Liver (tissue), 9 donors: Measurements from ENCODE around the gene OR52N2. TPM values are rescaled to one million over a fixed set of nuclear protein-coding genes. Genes with fewer than 3 reads are reported as not detected.

Source experiments
- DNase-seq: peaks from one replicate; pipeline ENCODE4 v3.0.0-alpha.2; 2017; ENCODE audit warnings: low spot score
- H3K27ac ChIP-seq, 2 donors: one replicate each; pipeline ENCODE4 v1.7.0; 2013; ENCODE audit warnings: inconsistent platforms in 2 of 2, low read length in 2 of 2, control low read depth in 1 of 2, low read depth in 1 of 2, mild to moderate bottlenecking in 1 of 2
- H3K27me3 ChIP-seq, 4 donors: one replicate each; pipeline versions ENCODE4 v1.6.1 to v1.7.0; 2013; ENCODE audit warnings: low read length in 3 of 4, inconsistent platforms in 1 of 4, mild to moderate bottlenecking in 1 of 4, moderate library complexity in 1 of 4; ENCODE audit not compliant: control insufficient read depth in 4 of 4, insufficient read depth in 4 of 4
- H3K36me3 ChIP-seq, 4 donors: one replicate each; pipeline versions ENCODE4 v1.6.1 to v1.7.0; 2013; ENCODE audit warnings: low read length in 3 of 4, mild to moderate bottlenecking in 3 of 4, low read depth in 1 of 4, moderate library complexity in 1 of 4; ENCODE audit not compliant: control insufficient read depth in 4 of 4, insufficient read depth in 3 of 4
- H3K4me1 ChIP-seq, 4 donors: one replicate each; pipeline versions ENCODE4 v1.6.1 to v1.7.0; 2013; ENCODE audit warnings: low read length in 3 of 4, mild to moderate bottlenecking in 3 of 4, moderate library complexity in 1 of 4; ENCODE audit not compliant: control insufficient read depth in 4 of 4, insufficient read depth in 4 of 4
- H3K4me3 ChIP-seq, 3 donors: one replicate each; pipeline versions ENCODE4 v1.6.1 to v1.7.0; 2013; ENCODE audit warnings: low read length in 3 of 3, control low read depth in 1 of 3, low read depth in 1 of 3, mild to moderate bottlenecking in 1 of 3
- H3K9ac ChIP-seq, 2 donors: one replicate each; pipeline ENCODE4 v1.7.0; 2013; ENCODE audit warnings: low read length in 2 of 2, mild to moderate bottlenecking in 2 of 2, moderate library complexity in 2 of 2, control low read depth in 1 of 2, low read depth in 1 of 2
- H3K9me3 ChIP-seq, 4 donors: one replicate each; pipeline versions ENCODE4 v1.6.1 to v1.7.0; 2013; ENCODE audit warnings: low read length in 3 of 4; ENCODE audit not compliant: control insufficient read depth in 4 of 4
- EGR1 ChIP-seq, 2 donors: IDR thresholded peaks; 2 replicates each; pipeline ENCODE4 v1.6.1; 2016 to 2018; ENCODE audit warnings: antibody characterized with exemption in 2 of 2, low read depth in 2 of 2
- FOXA1 ChIP-seq: IDR thresholded peaks from 2 replicates; pipeline ENCODE4 v1.6.1; 2016; ENCODE audit warnings: antibody characterized with exemption
- FOXA2 ChIP-seq: IDR thresholded peaks from 2 replicates; pipeline ENCODE4 v1.6.1; 2016; ENCODE audit warnings: antibody characterized with exemption
- GABPA ChIP-seq, 2 donors: IDR thresholded peaks in 1 of 2; conservative IDR thresholded peaks in 1 of 2; 2 replicates each; pipeline ENCODE4 v1.6.1; 2016; ENCODE audit warnings: antibody characterized with exemption in 2 of 2, mild to moderate bottlenecking in 1 of 2, moderate library complexity in 1 of 2
- HNF4G ChIP-seq: IDR thresholded peaks from 2 replicates; pipeline ENCODE4 v1.6.1; 2016; ENCODE audit warnings: antibody characterized with exemption
- JUND ChIP-seq, 2 donors: IDR thresholded peaks; 2 replicates each; pipeline ENCODE4 v1.6.1; 2016; ENCODE audit warnings: antibody characterized with exemption in 2 of 2
- NR2F2 ChIP-seq: IDR thresholded peaks from 2 replicates; pipeline ENCODE4 v1.6.1; 2016; ENCODE audit warnings: antibody characterized with exemption
- RXRA ChIP-seq, 2 donors: IDR thresholded peaks; 2 replicates each; pipeline ENCODE4 v1.6.1; 2017 to 2018; ENCODE audit warnings: antibody characterized with exemption in 2 of 2, mild to moderate bottlenecking in 1 of 2
- SP1 ChIP-seq: IDR thresholded peaks from 2 replicates; pipeline ENCODE4 v1.6.1; 2018; ENCODE audit warnings: antibody characterized with exemption, mild to moderate bottlenecking
- YY1 ChIP-seq: IDR thresholded peaks from 2 replicates; pipeline ENCODE4 v1.6.1; 2016; ENCODE audit warnings: antibody characterized with exemption, mild to moderate bottlenecking
- WGBS: extraction: QIAGEN DNeasy Blood & Tissue Kit; methylation state at CpG from one replicate; pipeline ENCODE4 v1.1.7; 2013; 5-methylcytosine and 5-hydroxymethylcytosine counted together
- polyA plus RNA-seq, 2 donors: library from polyadenylated mRNA; stranded (reverse) in 1 of 2; unstranded in 1 of 2; fragments of 200-250 nt in 1 of 2; fragments of >200 nt in 1 of 2; fragmentation: Nextera tagmentation in 1 of 2; extraction: Ambion mirVana in 1 of 2; gene quantifications; one replicate each; pipeline versions ENCODE4 v1.2.1 to v1.2.3, GENCODE V29; 2013 to 2015
- total RNA-seq, 2 donors: library from RNA; depleted of rRNA; stranded (reverse); fragments of >200 nt; gene quantifications; one replicate each; pipeline ENCODE4 v1.2.3, GENCODE V29; 2014
- TF ChIP-seq, protein P1 (sequence below): IDR thresholded peaks from 2 replicates; pipeline ENCODE4 v1.6.1; 2016; ENCODE audit warnings: antibody characterized with exemption
- TF ChIP-seq, protein P2 (sequence below): IDR thresholded peaks from 2 replicates; pipeline ENCODE4 v1.6.1; 2016; ENCODE audit warnings: antibody characterized with exemption
- TF ChIP-seq, protein P3 (sequence below): fragments of 150-350 bp; IDR thresholded peaks from 2 replicates; pipeline ENCODE4 v1.5.1; 2017; ENCODE audit warnings: improper control_type of control experiment, low read depth, low read length; ENCODE audit not compliant: missing input control
- TF ChIP-seq, protein P4 (sequence below): IDR thresholded peaks from 2 replicates; pipeline ENCODE4 v1.6.1; 2016; ENCODE audit warnings: antibody characterized with exemption, mild to moderate bottlenecking
- TF ChIP-seq, protein P5 (sequence below): IDR thresholded peaks from 2 replicates; pipeline ENCODE4 v1.6.1; 2016; ENCODE audit warnings: antibody characterized with exemption
- donor health status: healthy.
- donor health status: healthy.
- donor health status: healthy.
- donor health status: healthy.
- donor health status: healthy.

Gene OR52N2
- total and polyA plus RNA-seq, 4 donors, result not detected

DNA sequence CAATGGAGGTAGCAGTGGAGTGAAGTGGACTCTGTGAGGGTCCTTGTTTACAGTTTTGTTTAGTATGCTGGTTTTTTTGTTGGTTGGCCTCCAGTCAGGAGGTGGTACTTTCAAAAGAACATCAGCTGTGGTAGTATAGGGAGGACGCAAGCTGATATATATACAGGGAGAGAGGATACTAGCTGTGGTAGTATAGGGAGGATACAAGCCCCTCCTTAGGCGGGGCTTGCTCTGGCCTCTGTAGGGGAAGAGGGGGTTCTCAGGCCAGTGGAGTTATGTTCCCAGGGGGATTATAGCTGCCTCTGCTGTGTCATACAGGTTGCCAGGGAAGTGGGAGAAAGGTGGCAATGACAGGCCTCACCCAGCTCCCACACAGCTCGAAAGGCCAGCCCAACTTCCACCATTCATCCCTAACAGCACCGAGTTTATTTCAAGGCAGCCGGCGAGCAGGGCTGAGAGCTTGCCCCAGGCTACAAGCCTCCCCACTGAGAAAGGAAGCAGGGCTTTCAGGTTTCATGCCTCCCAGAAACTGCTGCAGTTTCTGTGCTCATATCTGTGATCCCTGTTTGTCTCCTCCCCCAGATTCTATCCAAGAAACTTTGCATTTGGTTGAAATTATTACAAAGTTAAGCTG, 22.6 kb downstream of the OR52N2 start:
- no peaks in the 10 kb centered on the region for H3K9me3 ChIP-seq
- H3K4me3 ChIP-seq, result no peak overlapping the region
- DNase-seq, result no peak
- TF ChIP-seq SP1 (no peak), RXRA (IDR thresholded peaks at IDR 0.05) (no peak), FOXA2 (no peak), YY1 (no peak), HNF4G (no peak), GABPA (IDR thresholded peaks at IDR 0.05 in 1 of 2, conservative IDR thresholded peaks at IDR 0.05 in 1 of 2) (no peak), JUND (IDR thresholded peaks at IDR 0.05) (no peak), NR2F2 (no peak), FOXA1 (no peak), EGR1 (IDR thresholded peaks at IDR 0.05; ENCODE audit: low read depth in 2 of 2) (no peak)
- TF ChIP-seq, protein P1, sequence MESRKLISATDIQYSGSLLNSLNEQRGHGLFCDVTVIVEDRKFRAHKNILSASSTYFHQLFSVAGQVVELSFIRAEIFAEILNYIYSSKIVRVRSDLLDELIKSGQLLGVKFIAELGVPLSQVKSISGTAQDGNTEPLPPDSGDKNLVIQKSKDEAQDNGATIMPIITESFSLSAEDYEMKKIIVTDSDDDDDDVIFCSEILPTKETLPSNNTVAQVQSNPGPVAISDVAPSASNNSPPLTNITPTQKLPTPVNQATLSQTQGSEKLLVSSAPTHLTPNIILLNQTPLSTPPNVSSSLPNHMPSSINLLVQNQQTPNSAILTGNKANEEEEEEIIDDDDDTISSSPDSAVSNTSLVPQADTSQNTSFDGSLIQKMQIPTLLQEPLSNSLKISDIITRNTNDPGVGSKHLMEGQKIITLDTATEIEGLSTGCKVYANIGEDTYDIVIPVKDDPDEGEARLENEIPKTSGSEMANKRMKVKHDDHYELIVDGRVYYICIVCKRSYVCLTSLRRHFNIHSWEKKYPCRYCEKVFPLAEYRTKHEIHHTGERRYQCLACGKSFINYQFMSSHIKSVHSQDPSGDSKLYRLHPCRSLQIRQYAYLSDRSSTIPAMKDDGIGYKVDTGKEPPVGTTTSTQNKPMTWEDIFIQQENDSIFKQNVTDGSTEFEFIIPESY, result no peak
- TF ChIP-seq, protein P2, sequence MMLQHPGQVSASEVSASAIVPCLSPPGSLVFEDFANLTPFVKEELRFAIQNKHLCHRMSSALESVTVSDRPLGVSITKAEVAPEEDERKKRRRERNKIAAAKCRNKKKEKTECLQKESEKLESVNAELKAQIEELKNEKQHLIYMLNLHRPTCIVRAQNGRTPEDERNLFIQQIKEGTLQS, result no peak
- TF ChIP-seq, protein P3, sequence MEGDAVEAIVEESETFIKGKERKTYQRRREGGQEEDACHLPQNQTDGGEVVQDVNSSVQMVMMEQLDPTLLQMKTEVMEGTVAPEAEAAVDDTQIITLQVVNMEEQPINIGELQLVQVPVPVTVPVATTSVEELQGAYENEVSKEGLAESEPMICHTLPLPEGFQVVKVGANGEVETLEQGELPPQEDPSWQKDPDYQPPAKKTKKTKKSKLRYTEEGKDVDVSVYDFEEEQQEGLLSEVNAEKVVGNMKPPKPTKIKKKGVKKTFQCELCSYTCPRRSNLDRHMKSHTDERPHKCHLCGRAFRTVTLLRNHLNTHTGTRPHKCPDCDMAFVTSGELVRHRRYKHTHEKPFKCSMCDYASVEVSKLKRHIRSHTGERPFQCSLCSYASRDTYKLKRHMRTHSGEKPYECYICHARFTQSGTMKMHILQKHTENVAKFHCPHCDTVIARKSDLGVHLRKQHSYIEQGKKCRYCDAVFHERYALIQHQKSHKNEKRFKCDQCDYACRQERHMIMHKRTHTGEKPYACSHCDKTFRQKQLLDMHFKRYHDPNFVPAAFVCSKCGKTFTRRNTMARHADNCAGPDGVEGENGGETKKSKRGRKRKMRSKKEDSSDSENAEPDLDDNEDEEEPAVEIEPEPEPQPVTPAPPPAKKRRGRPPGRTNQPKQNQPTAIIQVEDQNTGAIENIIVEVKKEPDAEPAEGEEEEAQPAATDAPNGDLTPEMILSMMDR, result no peak
- TF ChIP-seq, protein P4, sequence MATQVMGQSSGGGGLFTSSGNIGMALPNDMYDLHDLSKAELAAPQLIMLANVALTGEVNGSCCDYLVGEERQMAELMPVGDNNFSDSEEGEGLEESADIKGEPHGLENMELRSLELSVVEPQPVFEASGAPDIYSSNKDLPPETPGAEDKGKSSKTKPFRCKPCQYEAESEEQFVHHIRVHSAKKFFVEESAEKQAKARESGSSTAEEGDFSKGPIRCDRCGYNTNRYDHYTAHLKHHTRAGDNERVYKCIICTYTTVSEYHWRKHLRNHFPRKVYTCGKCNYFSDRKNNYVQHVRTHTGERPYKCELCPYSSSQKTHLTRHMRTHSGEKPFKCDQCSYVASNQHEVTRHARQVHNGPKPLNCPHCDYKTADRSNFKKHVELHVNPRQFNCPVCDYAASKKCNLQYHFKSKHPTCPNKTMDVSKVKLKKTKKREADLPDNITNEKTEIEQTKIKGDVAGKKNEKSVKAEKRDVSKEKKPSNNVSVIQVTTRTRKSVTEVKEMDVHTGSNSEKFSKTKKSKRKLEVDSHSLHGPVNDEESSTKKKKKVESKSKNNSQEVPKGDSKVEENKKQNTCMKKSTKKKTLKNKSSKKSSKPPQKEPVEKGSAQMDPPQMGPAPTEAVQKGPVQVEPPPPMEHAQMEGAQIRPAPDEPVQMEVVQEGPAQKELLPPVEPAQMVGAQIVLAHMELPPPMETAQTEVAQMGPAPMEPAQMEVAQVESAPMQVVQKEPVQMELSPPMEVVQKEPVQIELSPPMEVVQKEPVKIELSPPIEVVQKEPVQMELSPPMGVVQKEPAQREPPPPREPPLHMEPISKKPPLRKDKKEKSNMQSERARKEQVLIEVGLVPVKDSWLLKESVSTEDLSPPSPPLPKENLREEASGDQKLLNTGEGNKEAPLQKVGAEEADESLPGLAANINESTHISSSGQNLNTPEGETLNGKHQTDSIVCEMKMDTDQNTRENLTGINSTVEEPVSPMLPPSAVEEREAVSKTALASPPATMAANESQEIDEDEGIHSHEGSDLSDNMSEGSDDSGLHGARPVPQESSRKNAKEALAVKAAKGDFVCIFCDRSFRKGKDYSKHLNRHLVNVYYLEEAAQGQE, result no peak
- TF ChIP-seq, protein P5, sequence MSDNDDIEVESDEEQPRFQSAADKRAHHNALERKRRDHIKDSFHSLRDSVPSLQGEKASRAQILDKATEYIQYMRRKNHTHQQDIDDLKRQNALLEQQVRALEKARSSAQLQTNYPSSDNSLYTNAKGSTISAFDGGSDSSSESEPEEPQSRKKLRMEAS, result no peak
- no peak overlapping the region for H3K27ac ChIP-seq
- WGBS, result 81% methylated on average over 6 of the region's 6 CpGs
- no peaks in the 10 kb centered on the region for H3K36me3 ChIP-seq
- no peaks in the 10 kb centered on the region for H3K4me1 ChIP-seq
- peaks cover 0 to 4% (median 0%) of the 10 kb centered on the region in 4 donors for H3K27me3 ChIP-seq
- no peak overlapping the region for H3K9ac ChIP-seq

DNA sequence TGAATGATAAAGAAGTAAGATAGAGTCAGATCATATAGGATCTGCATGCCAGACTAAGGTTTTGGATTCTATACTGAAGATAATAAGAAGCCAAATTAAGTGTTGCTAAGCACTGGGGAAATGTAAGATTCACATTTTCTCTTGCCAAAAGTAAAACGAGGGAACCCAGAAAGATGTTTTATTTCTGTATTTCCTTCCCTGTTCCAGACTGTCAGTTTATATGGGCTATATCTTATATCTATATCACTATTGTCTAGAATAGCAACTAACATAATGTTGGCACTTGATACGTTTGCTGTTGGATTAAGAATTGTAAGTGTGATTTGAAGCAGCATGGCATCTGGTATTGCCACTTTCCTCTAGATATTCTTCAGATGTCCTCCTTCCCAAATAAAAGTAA, 24.7 kb downstream of the OR52N2 start:
- no peaks in the 10 kb centered on the region for H3K4me1 ChIP-seq
- no peak for DNase-seq
- H3K27ac ChIP-seq, result no peak overlapping the region
- H3K36me3 ChIP-seq, result no peaks in the 10 kb centered on the region
- 48% methylated on average over 2 of the region's 2 CpGs for WGBS
- H3K9me3 ChIP-seq, result no peaks in the 10 kb centered on the region
- H3K27me3 ChIP-seq, result peaks cover 0 to 4% (median 0%) of the 10 kb centered on the region in 4 donors
- H3K4me3 ChIP-seq, result no peak overlapping the region
- H3K9ac ChIP-seq, result no peak overlapping the region
- no peak for TF ChIP-seq EGR1 (IDR thresholded peaks at IDR 0.05; ENCODE audit: low read depth in 2 of 2)
- no peak for TF ChIP-seq FOXA2
- TF ChIP-seq, protein P4, result no peak
- TF ChIP-seq, protein P1, result no peak
- TF ChIP-seq, protein P3, result no peak
